22Rv1 (cell line): Measurements from ENCODE around the gene DKK3.
A peak's percentile ranks its signal among the peaks of the same experiment; 100 is the strongest.

Experiments
- H3K27ac ChIP-seq: fragments of 450-650 bp; 2 replicates; pipeline ENCODE4 v1.5.1; 2017
- ZFX ChIP-seq: fragments of 450-650 bp; IDR thresholded peaks from 2 replicates; pipeline ENCODE4 v1.6.1; 2017; ENCODE audit warnings: antibody characterized with exemption, borderline replicate concordance
- TF ChIP-seq, protein P1 (sequence below): fragments of 450-650 bp; IDR thresholded peaks from 2 replicates; pipeline ENCODE4 v1.5.1; 2017; ENCODE audit warnings: mild to moderate bottlenecking

The DKK3 gene

GRCh38 chr11:11931461-11932055 lies 76.9 kb downstream of the DKK3 start:
- H3K27ac ChIP-seq: no peak overlapping the region
- TF ChIP-seq, protein P1, sequence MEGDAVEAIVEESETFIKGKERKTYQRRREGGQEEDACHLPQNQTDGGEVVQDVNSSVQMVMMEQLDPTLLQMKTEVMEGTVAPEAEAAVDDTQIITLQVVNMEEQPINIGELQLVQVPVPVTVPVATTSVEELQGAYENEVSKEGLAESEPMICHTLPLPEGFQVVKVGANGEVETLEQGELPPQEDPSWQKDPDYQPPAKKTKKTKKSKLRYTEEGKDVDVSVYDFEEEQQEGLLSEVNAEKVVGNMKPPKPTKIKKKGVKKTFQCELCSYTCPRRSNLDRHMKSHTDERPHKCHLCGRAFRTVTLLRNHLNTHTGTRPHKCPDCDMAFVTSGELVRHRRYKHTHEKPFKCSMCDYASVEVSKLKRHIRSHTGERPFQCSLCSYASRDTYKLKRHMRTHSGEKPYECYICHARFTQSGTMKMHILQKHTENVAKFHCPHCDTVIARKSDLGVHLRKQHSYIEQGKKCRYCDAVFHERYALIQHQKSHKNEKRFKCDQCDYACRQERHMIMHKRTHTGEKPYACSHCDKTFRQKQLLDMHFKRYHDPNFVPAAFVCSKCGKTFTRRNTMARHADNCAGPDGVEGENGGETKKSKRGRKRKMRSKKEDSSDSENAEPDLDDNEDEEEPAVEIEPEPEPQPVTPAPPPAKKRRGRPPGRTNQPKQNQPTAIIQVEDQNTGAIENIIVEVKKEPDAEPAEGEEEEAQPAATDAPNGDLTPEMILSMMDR: peak; percentile 76
- TF ChIP-seq ZFX: no peak

- H3K27ac ChIP-seq: no peak overlapping the region
- no peak for TF ChIP-seq ZFX
- TF ChIP-seq, protein P1: no peak
Observed at GRCh38 chr11:11929920-11930319, 78.5 kb downstream of the DKK3 start.

DNA sequence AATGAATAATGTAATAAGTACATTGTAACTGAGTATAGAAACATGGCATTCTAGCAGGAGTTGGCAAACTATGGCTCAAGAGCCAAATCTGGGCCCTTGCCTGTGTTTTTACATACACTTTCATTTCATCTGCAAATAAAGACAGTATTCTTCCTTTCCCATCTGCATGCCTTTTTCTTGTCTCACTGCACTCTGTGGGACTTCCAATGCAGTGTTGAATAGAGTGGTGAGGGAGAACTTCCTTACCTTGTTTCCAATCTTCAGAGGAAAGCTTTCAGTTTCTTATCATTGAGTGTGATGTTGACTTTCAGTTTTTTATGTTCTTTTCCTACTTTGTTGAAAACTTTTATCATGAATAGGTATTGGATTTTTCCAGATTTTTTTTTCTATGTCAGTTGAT lies 84.6 kb downstream of the DKK3 start:
- no peak for TF ChIP-seq ZFX
- TF ChIP-seq, protein P1: no peak
- H3K27ac ChIP-seq: no peak overlapping the region

- TF ChIP-seq, protein P1: no peak
- no peak for TF ChIP-seq ZFX
- H3K27ac ChIP-seq: no peak overlapping the region
Observed at GRCh38 chr11:11916981-11917399, 91.4 kb downstream of the DKK3 start.

DNA sequence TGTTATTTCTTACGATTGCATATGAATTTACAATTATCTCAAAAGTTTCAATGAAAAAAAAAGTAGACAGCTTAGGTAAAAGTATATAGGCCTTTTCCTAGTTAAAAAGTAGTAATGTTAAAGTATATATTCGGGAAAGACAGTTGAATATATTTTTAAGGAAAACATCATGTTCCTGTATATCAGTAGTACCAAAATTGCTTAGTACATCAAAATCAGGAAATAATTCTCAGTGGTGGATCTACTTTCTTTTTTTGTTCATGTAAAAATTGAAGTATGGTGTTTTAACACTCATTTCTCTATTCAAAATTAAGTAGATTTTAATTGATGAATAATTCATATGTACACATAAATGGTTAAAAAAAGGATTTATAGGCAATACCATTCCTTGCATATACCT lies 92.8 kb downstream of the DKK3 start:
- TF ChIP-seq ZFX: no peak
- TF ChIP-seq, protein P1: no peak
- no peak overlapping the region for H3K27ac ChIP-seq

GRCh38 chr11:11913395-11913794 lies 95.0 kb downstream of the DKK3 start:
- TF ChIP-seq, protein P1: no peak
- TF ChIP-seq ZFX: no peak
- no peak overlapping the region for H3K27ac ChIP-seq
